Epithelial cell of proximal tubule (primary cell): ENCODE measurements around the gene PTPRU. TPM values are rescaled to one million over a fixed set of nuclear protein-coding genes. Genes with fewer than 3 reads are reported as not detected.
"Not testable (repeated sequence)": the region's sequence is repeated elsewhere in the genome, so short reads cannot be mapped to it uniquely, and the experiment has no call there.

Source experiments
- DNase-seq: peaks from one replicate; pipeline ENCODE4 v3.0.0-alpha.2; 2011; ENCODE audit warnings: low read depth
- H3K4me3 ChIP-seq: 2 replicates; pipeline ENCODE4 v1.5.1; 2011; ENCODE audit warnings: low read depth, mild to moderate bottlenecking, low read length
- CTCF ChIP-seq: conservative IDR thresholded peaks from 2 replicates; pipeline ENCODE4 v1.5.1; 2012; ENCODE audit warnings: low read depth, mild to moderate bottlenecking, low read length
- total RNA-seq: library from RNA; depleted of rRNA; stranded (reverse); fragments of >200 nt; gene quantifications from 2 replicates; pipeline ENCODE4 v1.2.3, GENCODE V29; 2015

PTPRU gene
- total RNA-seq, 1 donor from 2014 or later: 44.7 TPM

- DNase-seq: no peak
- no peak overlapping the region for H3K4me3 ChIP-seq
- no peak for TF ChIP-seq CTCF
These were observed 61.1 kb downstream of the PTPRU start for GRCh38 chr1:29297450-29297849.

- DNase-seq: no peak
These were observed 61.9 kb downstream of the PTPRU start for GRCh38 chr1:29298246-29298645.

GRCh38 chr1:29299446-29299845 is 63.1 kb downstream of the PTPRU start:
- TF ChIP-seq CTCF: no peak
- DNase-seq: no peak
- H3K4me3 ChIP-seq: no peak overlapping the region

More at GRCh38 chr1:29298246-29298645, 61.9 kb downstream of the PTPRU start:
- H3K4me3 ChIP-seq: no peak overlapping the region
- no peak for TF ChIP-seq CTCF

GRCh38 chr1:29301732-29302131 is 65.4 kb downstream of the PTPRU start:
- not testable (repeated sequence) for H3K4me3 ChIP-seq, DNase-seq

- no peak for TF ChIP-seq CTCF
- H3K4me3 ChIP-seq: no peak overlapping the region
- no peak for DNase-seq
These were observed 67.1 kb downstream of the PTPRU start for GRCh38 chr1:29303201-29304024.

GRCh38 chr1:29304025-29304684 is 67.8 kb downstream of the PTPRU start:
- TF ChIP-seq CTCF: no peak
- H3K4me3 ChIP-seq: no peak overlapping the region
- DNase-seq: no peak

GRCh38 chr1:29305943-29306342 is 69.6 kb downstream of the PTPRU start:
- TF ChIP-seq CTCF: no peak
- DNase-seq: no peak

More at GRCh38 chr1:29305943-29306342, 69.6 kb downstream of the PTPRU start:
- no peak overlapping the region for H3K4me3 ChIP-seq
